NCI-H748 treated with DMSO at 0.1 percent for 48 hours (cell line): ENCODE results near the gene ANTXR1.
"Not testable (repeated sequence)": the region's sequence is repeated elsewhere in the genome, so short reads cannot be mapped to it uniquely, and the experiment has no call there.

Source experiments
- DNase-seq: peaks from one replicate; lab custom pipeline; 2025; lab: John Stamatoyannopoulos, UW

The ANTXR1 gene

DNA sequence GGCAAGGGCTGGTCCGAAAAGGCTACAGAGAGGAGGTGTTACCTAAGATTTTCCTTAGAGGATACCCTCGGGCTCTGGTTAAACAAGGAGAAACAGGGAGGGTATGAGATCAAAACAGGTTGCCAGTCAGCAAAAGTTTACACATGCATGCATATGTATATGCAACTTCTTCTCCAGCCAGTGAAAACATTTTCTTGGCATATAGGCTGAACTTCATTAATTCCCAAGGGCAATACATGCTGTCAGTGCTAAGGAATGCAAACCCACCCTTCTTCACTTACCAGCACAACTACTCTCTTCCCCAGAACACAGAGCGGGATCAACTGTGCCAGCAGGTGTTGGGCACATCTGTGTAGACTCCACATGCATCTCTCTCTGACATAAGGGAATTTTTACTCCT lies 198.1 kb downstream of the ANTXR1 start:
- DNase-seq = no peak

- no peak for DNase-seq
Observed at GRCh38 chr2:69211686-69212085, 198.7 kb downstream of the ANTXR1 start.

- no peak for DNase-seq
Observed at GRCh38 chr2:69212238-69213028, 199.5 kb downstream of the ANTXR1 start.

DNA sequence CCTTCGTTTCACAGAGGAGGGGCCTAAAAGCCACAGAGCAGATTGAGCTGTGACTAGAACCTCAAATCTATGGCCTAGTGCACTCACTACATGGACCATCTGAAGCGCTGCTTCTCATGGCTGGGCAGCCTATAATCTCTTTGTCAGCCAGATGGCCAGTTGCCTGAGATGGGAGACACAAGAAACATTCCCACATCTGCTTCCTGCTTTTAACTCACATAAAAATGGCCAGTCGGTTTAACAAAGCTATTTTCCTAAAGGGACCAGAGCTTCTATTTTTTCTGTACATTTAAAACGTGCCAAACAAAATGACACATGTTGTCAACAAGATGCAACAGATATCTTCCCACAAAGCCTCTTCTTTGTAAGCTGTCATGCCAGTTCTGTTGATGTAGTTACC lies 200.2 kb downstream of the ANTXR1 start:
- no peak for DNase-seq

DNA sequence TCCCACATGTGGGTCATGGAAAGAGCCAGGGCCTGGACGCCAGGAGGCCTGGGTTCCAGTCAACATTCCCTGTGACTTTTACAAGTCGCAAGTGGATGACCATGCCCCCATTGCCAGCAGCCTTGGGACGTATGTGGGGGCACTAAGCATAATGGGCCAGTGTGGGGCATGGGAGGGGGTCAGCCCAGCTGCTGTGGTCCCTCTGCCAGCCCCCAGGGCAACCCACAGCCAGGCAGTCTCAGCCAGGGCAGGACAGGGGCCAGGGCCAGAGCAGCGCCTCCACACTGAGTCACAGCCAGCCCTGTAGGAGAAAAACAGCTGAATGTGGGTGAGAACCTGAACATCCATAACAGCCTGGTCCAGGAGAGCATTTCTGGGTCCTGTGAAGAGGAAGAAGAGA lies 200.8 kb downstream of the ANTXR1 start:
- DNase-seq = no peak

GRCh38 chr2:69214898-69215297 lies 201.9 kb downstream of the ANTXR1 start:
- DNase-seq = no peak

DNA sequence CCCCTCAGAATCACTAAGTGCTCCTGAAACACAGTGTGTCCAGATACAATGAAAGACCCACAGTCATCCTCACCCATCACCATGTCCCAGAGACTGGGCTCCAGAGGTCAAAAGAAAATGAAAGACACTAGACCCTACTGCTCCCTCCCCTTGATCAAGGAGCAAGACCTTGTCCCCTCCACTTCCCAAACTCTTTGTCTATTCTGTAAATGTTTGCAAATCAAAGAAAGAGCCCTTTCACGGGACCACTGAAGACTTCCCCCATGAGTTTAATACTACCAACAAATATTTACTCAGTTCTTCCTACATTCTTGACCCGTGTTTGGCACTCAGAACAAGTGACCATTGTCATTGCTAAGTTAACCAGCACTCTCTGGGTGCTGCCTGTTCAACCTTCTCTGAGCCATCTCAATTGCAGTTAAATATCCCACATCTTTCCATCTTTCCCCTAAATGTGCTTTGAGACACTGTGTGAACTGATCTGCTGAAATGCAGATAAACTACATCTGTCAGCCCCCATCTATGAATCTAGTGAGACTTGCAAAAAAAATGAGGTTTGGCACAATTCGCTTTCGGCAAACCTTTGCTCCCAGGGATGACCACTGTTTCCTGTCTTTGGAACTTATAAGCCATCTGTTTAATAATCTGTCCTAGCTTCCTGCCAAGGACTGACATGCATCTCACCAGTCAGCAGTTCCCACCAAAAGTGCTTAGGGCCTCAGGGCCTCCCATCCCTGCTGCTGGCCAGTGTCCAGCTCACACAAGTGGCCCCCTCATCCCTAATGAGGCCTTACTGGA lies 203.8 kb downstream of the ANTXR1 start:
- DNase-seq = no peak

GRCh38 chr2:69217333-69218080 lies 204.5 kb downstream of the ANTXR1 start:
- DNase-seq = peak; percentile 4

DNA sequence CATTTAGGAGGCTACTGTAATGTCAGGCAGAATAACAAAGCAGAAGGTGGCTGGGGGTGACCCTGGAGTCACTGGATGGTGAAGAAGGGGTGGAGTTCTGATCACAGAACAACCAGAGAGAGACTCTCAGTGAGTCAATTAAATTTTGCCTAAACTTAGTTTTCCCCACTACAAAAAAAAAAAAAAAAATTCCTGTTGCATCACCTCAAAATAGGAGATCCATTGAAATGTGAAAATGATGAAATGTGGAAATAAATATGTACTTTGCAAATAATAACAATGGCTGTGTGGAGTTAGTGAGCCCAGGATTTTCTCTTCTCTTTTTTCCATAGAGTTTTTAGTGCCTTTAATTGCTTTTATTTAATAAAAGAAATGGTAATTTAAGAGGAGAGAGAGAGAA lies 208.5 kb downstream of the ANTXR1 start:
- no peak for DNase-seq

DNA sequence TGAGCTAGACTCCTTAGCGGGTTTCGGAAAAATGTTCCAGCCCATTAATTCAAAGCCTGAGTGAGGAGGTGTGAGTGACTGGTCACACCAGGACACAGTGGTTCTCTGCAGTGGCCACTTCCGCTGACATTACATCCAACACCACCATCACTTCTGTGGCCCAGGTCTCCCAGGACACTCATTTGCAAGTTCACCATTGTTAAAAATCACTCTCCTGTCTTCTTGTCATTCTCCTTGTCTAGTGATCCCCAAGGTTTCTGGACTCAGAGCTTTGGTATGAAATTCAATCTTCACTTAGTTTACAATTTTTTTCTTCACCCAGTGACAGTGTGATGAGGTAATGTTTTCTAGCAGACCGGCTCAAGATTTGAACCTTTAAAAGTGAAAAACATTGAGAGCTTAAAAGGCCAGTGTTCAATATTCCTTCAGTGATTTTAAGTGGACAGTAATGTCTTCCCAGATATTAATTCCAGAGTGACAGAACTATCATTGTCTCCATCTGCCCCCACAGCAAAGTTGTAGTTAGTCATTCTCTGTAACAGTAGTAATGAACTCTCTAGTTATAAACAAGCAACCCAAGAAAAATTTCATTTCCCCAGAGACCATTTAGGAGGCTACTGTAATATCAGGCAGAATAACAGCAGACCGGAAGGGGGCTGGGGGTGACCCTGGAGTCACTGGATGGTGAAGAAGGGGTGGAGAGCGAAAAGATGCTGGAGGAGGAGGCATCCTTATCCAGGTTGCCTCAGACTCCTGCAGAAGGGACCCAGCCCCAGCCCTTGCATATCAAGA lies 209.2 kb downstream of the ANTXR1 start:
- DNase-seq = no peak

GRCh38 chr2:69222953-69223658 lies 210.1 kb downstream of the ANTXR1 start:
- no peak for DNase-seq

- DNase-seq = peak; percentile 20
Observed at GRCh38 chr2:69223759-69224511, 211.0 kb downstream of the ANTXR1 start.

DNA sequence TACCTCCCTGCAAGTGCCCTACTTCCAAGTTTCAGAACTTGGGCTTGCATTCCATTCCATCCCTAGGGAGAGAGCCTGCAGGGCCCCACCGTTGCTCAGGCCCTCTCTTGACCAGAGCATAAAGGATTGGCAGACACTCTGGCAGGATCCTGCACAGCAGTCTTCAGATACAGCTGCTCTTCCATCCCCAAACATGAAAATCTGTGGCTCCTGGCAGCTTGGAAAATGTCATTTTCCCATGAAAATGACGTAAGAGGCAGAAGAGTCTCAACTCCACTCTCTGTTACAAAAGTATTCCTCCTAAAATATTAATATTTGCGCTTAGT lies 211.5 kb downstream of the ANTXR1 start:
- DNase-seq = no peak

GRCh38 chr2:69225933-69226332 lies 213.0 kb downstream of the ANTXR1 start:
- no peak for DNase-seq

DNA sequence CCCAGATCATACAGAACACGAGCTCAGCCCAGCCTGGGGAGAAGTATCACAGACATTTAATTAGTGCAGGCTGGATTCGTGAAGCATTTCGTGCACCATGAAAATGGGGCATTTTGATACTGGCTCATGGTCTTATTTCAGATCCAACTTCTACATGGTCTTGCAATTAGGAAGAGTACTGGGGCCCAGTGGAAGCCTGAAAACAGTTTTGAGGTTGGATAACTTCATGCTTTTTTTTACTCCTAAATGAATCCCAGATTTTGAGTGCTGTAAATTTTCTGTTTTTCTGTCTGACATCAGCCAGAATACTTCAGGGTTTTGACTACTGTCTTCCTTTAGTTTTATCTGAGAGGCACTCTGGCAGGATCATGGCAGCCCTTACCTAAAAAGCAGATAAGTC lies 213.9 kb downstream of the ANTXR1 start:
- DNase-seq = no peak

DNA sequence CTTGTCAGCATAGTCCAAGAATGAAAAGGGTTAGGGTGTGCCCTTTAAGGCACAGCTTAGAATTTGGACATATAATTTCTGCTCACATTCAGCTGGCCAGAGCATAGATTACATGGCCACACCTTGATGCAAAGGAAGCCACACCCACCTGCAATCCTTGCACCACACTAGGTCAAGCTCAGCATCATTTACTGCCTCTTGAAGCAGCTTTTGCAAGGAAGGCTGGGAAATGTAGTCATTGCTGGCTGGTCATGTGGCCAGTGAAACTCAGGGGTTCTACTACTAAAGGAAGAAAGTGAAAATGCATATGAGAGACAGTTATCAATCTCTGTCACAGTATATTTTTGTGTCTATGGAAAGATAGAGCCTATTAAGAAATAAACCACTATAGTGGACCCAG lies 214.7 kb downstream of the ANTXR1 start:
- DNase-seq = no peak

DNA sequence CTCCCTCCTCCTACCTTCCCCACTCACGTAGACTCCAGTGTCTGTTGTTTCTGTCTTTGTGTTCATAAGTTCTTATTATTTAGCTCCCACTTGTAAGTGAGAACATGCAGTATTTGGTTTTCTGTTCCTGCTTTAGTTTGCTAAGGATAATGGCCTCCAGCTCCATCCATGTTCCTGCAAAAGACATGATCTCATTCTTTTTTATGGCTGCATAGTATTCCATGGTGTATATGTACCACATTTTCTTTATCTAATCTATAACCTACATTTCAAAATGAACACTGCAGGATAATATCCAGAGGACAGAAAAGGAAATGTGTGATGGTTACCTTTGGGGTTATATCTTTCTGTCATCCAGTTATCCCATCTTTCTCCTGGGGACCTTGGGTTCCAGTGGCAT lies 218.0 kb downstream of the ANTXR1 start:
- DNase-seq = not testable (repeated sequence)

GRCh38 chr2:69231612-69232277 lies 218.8 kb downstream of the ANTXR1 start:
- DNase-seq = no peak

- DNase-seq = not testable (repeated sequence)
Observed at GRCh38 chr2:69235835-69236234, 222.9 kb downstream of the ANTXR1 start.

- no peak for DNase-seq
Observed at GRCh38 chr2:69237070-69237670, 224.2 kb downstream of the ANTXR1 start.
